B cell (primary cell): ENCODE results near the gene SPDYE16. TPM values are rescaled to one million over a fixed set of nuclear protein-coding genes. Genes with fewer than 3 reads are reported as not detected.
"Not testable (repeated sequence)": the region's sequence is repeated elsewhere in the genome, so short reads cannot be mapped to it uniquely, and the experiment has no call there.

Experiments
- ATAC-seq: fragments of 200-7000 bp; cut with Tn5 transposase; one replicate; pipeline ENCODE4 v1.10.0; 2021; ENCODE audit warnings: low read depth, mild to moderate bottlenecking, moderate number of reproducible peaks, moderate library complexity
- CTCF ChIA-PET: fragments of 350-600 bp; sonication (Branson Sonifier 250); formaldehyde crosslinking; loops from one replicate; lab custom pipeline; 2021; ENCODE audit warnings: antibody characterized with exemption, inconsistent platforms; lab: Charles Lee
- POLR2A ChIA-PET: fragments of 350-600 bp; sonication (Branson Sonifier 250); formaldehyde crosslinking; loops from one replicate; lab custom pipeline; 2021; ENCODE audit warnings: antibody characterized with exemption; lab: Charles Lee
- DNase-seq: peaks from one replicate; pipeline ENCODE4 v3.0.0; 2013
- H2AFZ ChIP-seq: 2 replicates; pipeline ENCODE4 v1.6.1; 2012; ENCODE audit warnings: mild to moderate bottlenecking, low read depth, low read length; ENCODE audit not compliant: insufficient read depth, poor library complexity, severe bottlenecking
- H3K27ac ChIP-seq, 2 donors: 1 replicate in 1 of 2; 2 replicates in 1 of 2; pipeline ENCODE4 v1.5.1; 2012 to 2013; ENCODE audit warnings: low read length in 2 of 2, mild to moderate bottlenecking in 2 of 2, moderate library complexity in 1 of 2
- H3K27me3 ChIP-seq, 4 experiments: fragments of 200-600 bp in 1 of 4; sonication (generic) in 1 of 4; replicated peaks in 1 of 4; 1 replicate in 2 of 4; 2 replicates in 2 of 4; pipeline versions ENCODE4 v1.6.1 to v1.7.0; 2013 to 2016; ENCODE audit warnings: low read length in 3 of 4, mild to moderate bottlenecking in 2 of 4, mixed read lengths in 1 of 4, moderate library complexity in 1 of 4; ENCODE audit not compliant: insufficient read depth in 4 of 4, control insufficient read depth in 3 of 4; ENCODE audit errors: control extremely low read depth in 1 of 4
- H3K36me3 ChIP-seq, 2 experiments: replicated peaks in 1 of 2; 1 replicate in 1 of 2; 2 replicates in 1 of 2; pipeline versions ENCODE4 v1.6.1 to v1.7.1; 2013; ENCODE audit warnings: low read length in 1 of 2; ENCODE audit not compliant: insufficient read depth in 2 of 2, control insufficient read depth in 1 of 2; ENCODE audit errors: control extremely low read depth in 1 of 2, extremely low read depth in 1 of 2
- H3K4me1 ChIP-seq, 2 donors: fragments of 200-600 bp in 1 of 2; sonication (generic) in 1 of 2; 1 replicate in 1 of 2; 2 replicates in 1 of 2; pipeline versions ENCODE4 v1.5.1 to v1.6.1; 2013 to 2017; ENCODE audit warnings: low read length in 2 of 2; ENCODE audit not compliant: control insufficient read depth in 2 of 2, insufficient read depth in 2 of 2
- H3K4me2 ChIP-seq: replicated peaks from 2 replicates; pipeline ENCODE3; 2012; ENCODE audit warnings: mild to moderate bottlenecking, low read depth, low read length; ENCODE audit not compliant: poor library complexity, severe bottlenecking
- H3K4me3 ChIP-seq, 5 experiments: fragments of 200-600 bp in 1 of 5; sonication (generic) in 1 of 5; 1 replicate in 3 of 5; 2 replicates in 2 of 5; pipeline versions ENCODE4 v1.5.1 to v1.7.0; 2011 to 2016; ENCODE audit warnings: low read length in 4 of 5, mild to moderate bottlenecking in 4 of 5, low read depth in 2 of 5, control low read depth in 1 of 5, moderate library complexity in 1 of 5; ENCODE audit not compliant: insufficient read depth in 1 of 5; ENCODE audit errors: control extremely low read depth in 1 of 5, extremely low read depth in 1 of 5
- H3K79me2 ChIP-seq: fragments of 200-600 bp; sonication (generic); one replicate; pipeline ENCODE4 v1.6.0; 2016; ENCODE audit warnings: low read length; ENCODE audit not compliant: control insufficient read depth, insufficient read depth
- H3K9ac ChIP-seq: fragments of 200-600 bp; sonication (generic); 2 replicates; pipeline ENCODE4 v1.6.1; 2017; ENCODE audit warnings: mild to moderate bottlenecking, low read length, moderate library complexity
- H3K9me3 ChIP-seq, 3 donors: one replicate each; pipeline versions ENCODE4 v1.6.1 to v1.7.1; 2013; ENCODE audit warnings: low read length in 2 of 3; ENCODE audit not compliant: control insufficient read depth in 2 of 3, insufficient read depth in 1 of 3; ENCODE audit errors: control extremely low read depth in 1 of 3
- H4K20me1 ChIP-seq: 2 replicates; pipeline ENCODE4 v1.6.0; 2012; ENCODE audit warnings: mild to moderate bottlenecking, low read length; ENCODE audit not compliant: insufficient read depth, control insufficient read depth, poor library complexity, severe bottlenecking
- H3K27ac Mint-ChIP-seq: one replicate; pipeline ENCODE4 v1.8.0; 2021; ENCODE audit warnings: mixed read lengths
- H3K27me3 Mint-ChIP-seq: one replicate; pipeline ENCODE4 v1.8.0; 2021; ENCODE audit warnings: mixed read lengths
- H3K4me1 Mint-ChIP-seq: one replicate; pipeline ENCODE4 v1.8.0; 2021; ENCODE audit warnings: mixed read lengths
- H3K4me3 Mint-ChIP-seq: one replicate; pipeline ENCODE4 v1.8.0; 2021; ENCODE audit warnings: mixed read lengths
- H3K9me3 Mint-ChIP-seq: one replicate; pipeline ENCODE4 v1.8.0; 2022; ENCODE audit warnings: mixed read lengths; ENCODE audit not compliant: insufficient read depth
- WGBS: methylation state at CpG from one replicate; pipeline ENCODE4 v1.1.5; 2013; ENCODE audit warnings: missing lambda C conversion rate; ENCODE audit not compliant: insufficient coverage; 5-methylcytosine and 5-hydroxymethylcytosine counted together
- intact Hi-C: fragments of 100-400 bp; cut with micrococcal nuclease; formaldehyde crosslinking; loops from one replicate; pipeline ENCODE4 v1.10.0; 2022
- polyA plus RNA-seq: library from polyadenylated mRNA; depleted of rRNA; stranded (reverse); fragments of >200 nt; gene quantifications from 2 replicates; pipeline ENCODE4 v1.2.3, GENCODE V29; 2012
- total RNA-seq, 2 donors: library from RNA; stranded (reverse); fragments of 120-200 nt in 1 of 2; gene quantifications; 1 replicate in 1 of 2; 2 replicates in 1 of 2; pipeline versions ENCODE4 v1.2.3 to v1.2.4, GENCODE V29; 2013 to 2022

Gene SPDYE16
- total and polyA plus RNA-seq, 2 donors (not counting 1 experiment from before 2014, with no cell fraction given) = 0.34 to 0.69 TPM

- H3K9ac ChIP-seq, DNase-seq, CTCF ChIA-PET, POLR2A ChIA-PET, H3K79me2 ChIP-seq, H3K4me1 ChIP-seq, H4K20me1 ChIP-seq, intact Hi-C loops, H3K4me3 Mint-ChIP-seq, H3K27ac Mint-ChIP-seq, H3K36me3 ChIP-seq, H3K4me2 ChIP-seq, H2AFZ ChIP-seq, H3K27ac ChIP-seq, H3K9me3 Mint-ChIP-seq, H3K9me3 ChIP-seq, H3K27me3 ChIP-seq, H3K4me3 ChIP-seq, H3K27me3 Mint-ChIP-seq, ATAC-seq: not testable (repeated sequence)
- peaks cover 12% of the 10 kb centered on the region for H3K4me1 Mint-ChIP-seq
- no CpG with 5 or more reads among the region's 2 CpGs for WGBS
Measured at GRCh38 chr7:76582848-76583631, 39.9 kb upstream of the SPDYE16 start.

- H3K4me3 Mint-ChIP-seq, H4K20me1 ChIP-seq, H2AFZ ChIP-seq, intact Hi-C loops, H3K9me3 Mint-ChIP-seq, DNase-seq, H3K27ac Mint-ChIP-seq, ATAC-seq, H3K79me2 ChIP-seq, H3K27me3 Mint-ChIP-seq, H3K27ac ChIP-seq, H3K4me1 Mint-ChIP-seq, H3K9me3 ChIP-seq, H3K4me3 ChIP-seq, CTCF ChIA-PET, H3K27me3 ChIP-seq, H3K4me1 ChIP-seq, H3K9ac ChIP-seq, H3K4me2 ChIP-seq, POLR2A ChIA-PET, H3K36me3 ChIP-seq: not testable (repeated sequence)
- WGBS = no CpG with 5 or more reads among the region's 3 CpGs
Measured at GRCh38 chr7:76575919-76576655, 33.0 kb upstream of the SPDYE16 start.

GRCh38 chr7:76575431-76575830 lies 32.3 kb upstream of the SPDYE16 start:
- H3K4me3 ChIP-seq, ATAC-seq, H3K9me3 Mint-ChIP-seq, H3K9ac ChIP-seq, H2AFZ ChIP-seq, H3K36me3 ChIP-seq, H3K27ac ChIP-seq, H3K79me2 ChIP-seq, POLR2A ChIA-PET, H3K4me1 ChIP-seq, H3K4me2 ChIP-seq, intact Hi-C loops, H3K27me3 ChIP-seq, H3K4me1 Mint-ChIP-seq, H3K9me3 ChIP-seq, H3K27me3 Mint-ChIP-seq, H3K4me3 Mint-ChIP-seq, H3K27ac Mint-ChIP-seq, CTCF ChIA-PET, DNase-seq, H4K20me1 ChIP-seq: not testable (repeated sequence)
- no CpG with 5 or more reads among the region's 2 CpGs for WGBS

- H3K4me2 ChIP-seq, H3K27me3 Mint-ChIP-seq, DNase-seq, CTCF ChIA-PET, H3K79me2 ChIP-seq, H3K9me3 Mint-ChIP-seq, intact Hi-C loops, H3K9me3 ChIP-seq, H3K27me3 ChIP-seq, H3K9ac ChIP-seq, H3K4me3 ChIP-seq, H3K4me3 Mint-ChIP-seq, H3K27ac Mint-ChIP-seq, ATAC-seq, H3K27ac ChIP-seq, H3K4me1 ChIP-seq, H3K36me3 ChIP-seq, H4K20me1 ChIP-seq, H2AFZ ChIP-seq, POLR2A ChIA-PET, H3K4me1 Mint-ChIP-seq: not testable (repeated sequence)
- WGBS = no CpG with 5 or more reads among the region's 3 CpGs
Measured at GRCh38 chr7:76572296-76572695, 29.2 kb upstream of the SPDYE16 start.
